DMS153 treated with DMSO at 0.1 percent for 48 hours (cell line): ENCODE measurements around the gene FAU.

ENCODE experiments used
- DNase-seq: peaks from one replicate; lab custom pipeline; 2025; ENCODE audit not compliant: unreplicated experiment; lab: John Stamatoyannopoulos, UW

Gene FAU

GRCh38 chr11:65109231-65110198, 12.4 kb downstream of the FAU start:
- no peak for DNase-seq

DNA sequence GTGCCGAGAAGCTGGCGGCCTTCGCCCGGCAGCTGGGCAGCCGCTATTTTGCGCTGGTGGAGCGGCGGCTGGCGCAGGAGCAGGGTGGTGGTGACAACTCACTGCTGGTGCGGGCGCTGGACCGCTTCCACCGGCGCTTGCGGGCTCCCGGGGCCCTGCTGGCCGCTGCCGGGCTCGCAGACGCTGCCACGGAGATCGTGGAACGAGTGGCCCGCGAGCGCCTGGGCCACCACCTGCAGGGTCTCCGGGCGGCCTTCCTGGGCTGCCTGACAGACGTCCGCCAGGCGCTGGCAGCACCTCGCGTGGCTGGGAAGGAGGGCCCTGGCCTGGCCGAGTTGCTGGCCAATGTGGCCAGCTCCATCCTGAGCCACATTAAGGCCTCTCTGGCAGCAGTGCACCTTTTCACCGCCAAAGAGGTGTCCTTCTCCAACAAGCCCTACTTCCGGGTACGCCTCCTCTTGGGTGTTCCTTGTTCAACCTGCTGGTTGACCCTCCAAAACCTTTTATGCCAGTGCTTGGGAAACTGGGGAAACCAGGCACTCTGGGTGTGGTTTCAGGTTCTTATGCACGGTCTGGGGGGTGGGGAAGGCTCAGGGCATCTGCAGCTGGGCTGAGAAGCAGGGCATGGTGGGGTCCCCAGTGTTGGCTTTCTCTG, 13.3 kb downstream of the FAU start:
- no peak for DNase-seq

- no peak for DNase-seq
These were observed 14.0 kb downstream of the FAU start for GRCh38 chr11:65107751-65108468.

GRCh38 chr11:65107078-65107477, 14.9 kb downstream of the FAU start:
- no peak for DNase-seq

DNA sequence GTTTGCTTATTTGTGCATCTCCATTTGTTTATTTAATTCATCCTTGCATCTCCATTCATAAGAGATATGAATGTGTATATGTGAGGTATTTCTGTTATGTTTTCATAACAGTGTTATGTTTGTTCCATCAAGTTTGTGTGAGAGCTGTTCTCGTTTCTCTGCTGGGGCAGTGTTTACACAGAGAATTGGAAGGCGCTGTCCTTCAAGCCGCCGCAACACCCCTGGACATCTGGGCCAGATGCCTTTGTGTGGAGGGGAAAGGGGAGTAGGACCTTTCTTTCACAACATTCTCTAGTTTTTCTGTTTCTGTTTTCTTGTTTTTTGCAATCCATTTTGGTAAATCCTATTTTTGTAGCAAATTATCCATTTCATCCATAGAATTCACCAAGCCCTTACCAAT, 17.3 kb downstream of the FAU start:
- DNase-seq: no peak

DNA sequence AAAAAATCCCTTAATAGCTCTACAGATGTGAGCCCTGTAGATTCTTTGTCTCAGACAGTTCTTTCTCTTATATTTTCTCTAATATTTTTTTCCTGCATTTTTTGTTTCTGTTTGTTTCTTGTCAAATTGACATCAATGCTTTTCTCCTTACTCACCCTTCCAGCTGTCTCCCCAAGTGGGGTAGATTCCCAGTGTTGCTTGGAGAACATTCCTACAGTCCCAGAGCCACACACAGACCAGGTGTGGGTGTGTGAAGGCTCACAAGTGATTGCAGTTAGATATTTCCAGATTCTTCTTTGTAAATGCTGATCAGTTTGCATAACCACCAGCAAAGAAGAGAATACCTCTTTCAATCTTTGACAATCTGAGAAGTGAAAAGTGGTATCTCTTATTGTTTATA, 18.5 kb downstream of the FAU start:
- no peak for DNase-seq

- DNase-seq: no peak
These were observed 19.5 kb downstream of the FAU start for GRCh38 chr11:65102142-65103095.

GRCh38 chr11:65100674-65101350, 21.1 kb downstream of the FAU start:
- no peak for DNase-seq

- DNase-seq: no peak
These were observed 25.0 kb downstream of the FAU start for GRCh38 chr11:65096926-65097325.

- peak; percentile 76 for DNase-seq
These were observed 25.7 kb downstream of the FAU start, which contains the start of gene VPS51 for GRCh38 chr11:65095974-65096806. Gene VPS51 (plus strand): TSS chr11:65096214. CDS start chr11:65096251, 37 bp downstream.

GRCh38 chr11:65095427-65095826, 26.5 kb downstream of the FAU start:
- DNase-seq: no peak

DNA sequence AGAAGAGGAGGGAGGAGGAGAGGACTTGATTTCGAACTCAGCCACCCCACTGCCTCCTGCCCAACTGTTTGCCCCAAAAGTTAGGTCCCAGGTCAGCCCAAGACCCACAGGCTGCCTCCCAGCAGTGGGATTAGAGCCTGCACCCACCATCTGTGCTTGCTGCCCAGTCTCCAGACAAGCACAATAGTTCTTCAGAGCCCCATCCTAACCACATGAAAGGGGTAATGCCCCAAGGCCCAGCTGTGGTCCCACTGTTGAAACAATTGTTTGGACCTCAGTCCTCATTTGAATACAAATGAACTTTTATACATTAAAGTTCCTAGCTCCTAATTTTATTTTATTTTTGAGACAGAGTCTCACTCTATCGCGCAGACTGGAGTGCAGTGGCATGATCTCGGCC, 31.3 kb downstream of the FAU start:
- DNase-seq: no peak

DNA sequence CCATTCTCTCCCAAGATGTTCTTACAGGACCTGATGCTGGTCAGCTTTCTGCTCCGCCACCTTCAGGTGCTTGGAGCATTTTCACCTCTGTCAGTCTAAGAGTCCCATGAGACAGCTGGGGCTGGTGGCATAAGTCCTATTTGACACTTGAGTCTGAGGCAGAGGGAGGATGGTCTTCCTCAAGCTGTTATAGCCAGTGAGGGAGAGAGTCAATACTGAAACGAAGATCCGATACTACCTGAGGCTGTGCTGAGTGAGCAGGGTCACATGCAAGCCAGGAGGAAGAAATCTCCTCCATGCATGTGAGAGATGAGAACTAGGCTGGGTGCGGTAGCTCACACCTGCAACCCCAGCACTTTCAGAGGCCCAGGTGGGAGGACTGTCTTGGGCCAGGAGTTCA, 32.3 kb downstream of the FAU start:
- no peak for DNase-seq

GRCh38 chr11:65087827-65088226, 34.1 kb downstream of the FAU start:
- no peak for DNase-seq

DNA sequence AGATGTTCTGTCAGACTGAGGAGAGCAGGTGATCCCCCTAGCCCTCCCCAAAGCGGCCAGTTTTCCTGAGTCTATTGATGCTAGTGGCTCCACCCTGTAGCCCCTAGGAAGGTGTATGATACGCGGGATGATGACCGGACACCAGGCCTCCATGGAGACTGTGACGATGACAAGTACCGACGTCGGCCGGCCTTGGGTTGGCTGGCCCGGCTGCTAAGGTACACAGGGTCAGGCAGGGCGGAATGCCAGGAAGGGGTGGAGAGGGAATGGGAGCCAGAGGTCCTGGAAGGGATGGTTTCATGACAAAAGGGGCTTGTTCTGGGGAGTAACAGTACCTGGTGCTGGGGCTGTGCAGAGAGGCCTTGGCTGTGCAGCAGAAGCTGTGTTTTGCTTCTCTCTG, 34.7 kb downstream of the FAU start:
- no peak for DNase-seq

- DNase-seq: no peak
These were observed 35.1 kb downstream of the FAU start for GRCh38 chr11:65086809-65087208.

DNA sequence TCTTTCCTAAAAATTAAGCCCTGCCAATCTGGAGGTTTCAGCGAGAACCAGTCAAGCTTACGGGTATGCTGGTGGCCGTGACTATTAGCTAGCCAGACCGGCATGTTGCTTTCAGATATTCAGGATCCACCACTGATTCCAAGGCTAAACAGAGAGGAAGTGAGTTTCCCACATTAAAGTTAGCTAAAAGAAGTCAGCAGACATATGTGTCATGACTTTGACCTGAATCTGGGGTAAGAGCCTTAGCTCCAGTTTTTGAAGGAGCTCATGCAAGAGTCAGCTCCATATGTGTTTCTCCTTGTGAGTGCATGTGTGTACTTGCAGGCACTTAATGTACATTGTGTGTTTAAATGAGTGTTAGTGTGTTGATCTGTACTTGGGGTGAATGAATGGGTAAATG, 36.5 kb downstream of the FAU start:
- no peak for DNase-seq

DNA sequence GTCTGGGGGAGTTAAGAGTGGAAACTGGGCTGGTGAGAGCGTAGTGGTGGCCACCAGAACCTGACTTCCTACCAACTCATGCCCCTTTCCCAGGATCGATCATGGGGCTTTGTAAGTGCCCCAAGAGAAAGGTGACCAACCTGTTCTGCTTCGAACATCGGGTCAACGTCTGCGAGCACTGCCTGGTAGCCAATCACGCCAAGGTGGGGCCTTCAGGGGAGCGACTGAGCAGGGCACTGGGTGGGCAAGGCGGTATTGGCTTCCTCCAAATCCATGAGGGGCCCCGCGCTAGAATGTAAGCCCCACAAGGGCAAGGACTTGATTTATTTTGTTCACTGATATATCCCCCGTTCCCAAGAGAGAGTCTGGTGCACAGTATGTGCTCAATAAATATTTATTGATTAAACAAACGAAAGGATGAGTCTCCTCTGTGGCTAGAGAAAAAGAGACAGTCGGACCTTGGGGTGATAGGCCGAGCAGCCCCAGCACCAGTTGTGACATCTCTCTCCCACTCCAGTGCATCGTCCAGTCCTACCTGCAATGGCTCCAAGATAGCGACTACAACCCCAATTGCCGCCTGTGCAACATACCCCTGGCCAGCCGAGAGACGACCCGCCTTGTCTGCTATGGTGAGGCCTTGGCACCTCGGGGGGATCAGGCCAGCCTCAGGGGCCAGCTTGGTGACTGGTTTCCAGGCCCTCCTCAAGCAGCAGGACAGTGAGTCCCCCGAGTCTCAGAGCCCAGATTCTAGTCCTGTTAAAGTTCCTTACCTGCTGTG, 37.1 kb downstream of the FAU start:
- no peak for DNase-seq
